Thyroid gland (tissue), 4 donors: ENCODE measurements around the gene MAP1B. TPM values are rescaled to one million over a fixed set of nuclear protein-coding genes. Genes with fewer than 3 reads are reported as not detected.

Experiments
- DNase-seq, 2 donors: peaks; one replicate each; pipeline ENCODE4 v3.0.0-alpha.2; 2019
- H3K27ac ChIP-seq, 3 donors: fragments of 200-600 bp; sonication (generic); 1 replicate in 2 of 3; 2 replicates in 1 of 3; pipeline ENCODE4 v1.5.1; 2016 to 2019; ENCODE audit warnings: mild to moderate bottlenecking in 1 of 3, moderate library complexity in 1 of 3
- H3K27me3 ChIP-seq: fragments of 200-600 bp; sonication (generic); one replicate; pipeline ENCODE4 v1.5.1; 2019
- H3K36me3 ChIP-seq, 2 donors: fragments of 200-600 bp; sonication (generic); one replicate each; pipeline ENCODE4 v1.5.1; 2016 to 2019
- H3K4me1 ChIP-seq, 2 donors: fragments of 200-600 bp; sonication (generic); one replicate each; pipeline ENCODE4 v1.5.1; 2017 to 2019
- H3K4me3 ChIP-seq, 3 donors: fragments of 200-600 bp; sonication (generic); replicated peaks in 1 of 3; 1 replicate in 2 of 3; 2 replicates in 1 of 3; pipeline ENCODE4 v1.5.1; 2016; ENCODE audit warnings: mild to moderate bottlenecking in 1 of 3
- H3K9me3 ChIP-seq: fragments of 200-600 bp; sonication (generic); one replicate; pipeline ENCODE4 v1.5.1; 2017
- POLR2A ChIP-seq, 2 donors: fragments of 450-650 bp; IDR thresholded peaks; one replicate each; pipeline ENCODE4 v1.6.1; 2017; ENCODE audit warnings: antibody characterized with exemption in 2 of 2, mild to moderate bottlenecking in 2 of 2, moderate library complexity in 1 of 2
- WGBS, 2 donors: methylation state at CpG; one replicate each; pipeline ENCODE4 v1.1.5; 2017; 5-methylcytosine and 5-hydroxymethylcytosine counted together
- intact Hi-C: fragments of 100-400 bp; cut with DNase I; formaldehyde crosslinking; loops from one replicate; pipeline ENCODE4 v1.15.1; 2023
- total RNA-seq, 4 donors: library from RNA; depleted of rRNA; stranded (reverse); fragments of >200 nt; gene quantifications; one replicate each; pipeline ENCODE4 v1.2.3, GENCODE V29; 2016
- TF ChIP-seq, protein P1 (sequence below), 6 experiments: fragments of 200-600 bp in 3 of 6; fragments of 450-650 bp in 3 of 6; sonication (generic) in 3 of 6; IDR thresholded peaks; one replicate each; pipeline ENCODE4 v1.5.1; 2016 to 2019; ENCODE audit warnings: antibody characterized with exemption in 6 of 6, mild to moderate bottlenecking in 2 of 6, inconsistent platforms in 1 of 6, moderate library complexity in 1 of 6

MAP1B gene
- total RNA-seq, 4 donors from 2014 or later, result 40.3 to 94.9 (median 56.3) TPM

DNA sequence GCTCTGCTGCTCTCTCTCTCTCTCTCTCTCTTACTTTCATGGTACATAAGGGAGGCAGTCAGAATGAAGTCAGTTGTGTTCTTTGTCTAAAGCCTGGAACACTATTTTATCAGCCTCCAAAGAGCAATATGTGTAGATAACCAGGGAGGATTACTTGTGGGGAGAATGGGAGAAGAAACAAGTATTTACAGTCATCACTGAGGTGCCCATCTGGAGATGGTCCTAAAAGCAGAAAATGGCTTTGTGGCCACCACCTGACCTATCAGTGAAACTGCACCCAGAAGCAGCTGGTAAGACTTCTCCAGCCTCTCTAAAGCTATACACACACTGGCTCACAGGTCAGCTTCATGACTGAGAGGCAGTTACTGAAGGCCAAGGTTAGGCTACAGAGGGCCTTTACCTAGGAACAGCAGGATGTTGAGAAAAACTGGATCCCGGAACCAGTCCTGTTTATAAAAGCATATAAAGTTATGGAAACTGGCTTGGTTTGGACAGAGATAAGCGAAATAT is 137.6 kb downstream of the MAP1B start:
- intact Hi-C loops, result no loop called here
- 75 to 84% methylated on average over 2 of the region's 2 CpGs for WGBS, 2 donors
- H3K36me3 ChIP-seq, result no peaks in the 10 kb centered on the region
- H3K4me3 ChIP-seq, result no peak overlapping the region
- no peak for DNase-seq
- TF ChIP-seq POLR2A (IDR thresholded peaks at IDR 0.05), result no peak
- TF ChIP-seq, protein P1, sequence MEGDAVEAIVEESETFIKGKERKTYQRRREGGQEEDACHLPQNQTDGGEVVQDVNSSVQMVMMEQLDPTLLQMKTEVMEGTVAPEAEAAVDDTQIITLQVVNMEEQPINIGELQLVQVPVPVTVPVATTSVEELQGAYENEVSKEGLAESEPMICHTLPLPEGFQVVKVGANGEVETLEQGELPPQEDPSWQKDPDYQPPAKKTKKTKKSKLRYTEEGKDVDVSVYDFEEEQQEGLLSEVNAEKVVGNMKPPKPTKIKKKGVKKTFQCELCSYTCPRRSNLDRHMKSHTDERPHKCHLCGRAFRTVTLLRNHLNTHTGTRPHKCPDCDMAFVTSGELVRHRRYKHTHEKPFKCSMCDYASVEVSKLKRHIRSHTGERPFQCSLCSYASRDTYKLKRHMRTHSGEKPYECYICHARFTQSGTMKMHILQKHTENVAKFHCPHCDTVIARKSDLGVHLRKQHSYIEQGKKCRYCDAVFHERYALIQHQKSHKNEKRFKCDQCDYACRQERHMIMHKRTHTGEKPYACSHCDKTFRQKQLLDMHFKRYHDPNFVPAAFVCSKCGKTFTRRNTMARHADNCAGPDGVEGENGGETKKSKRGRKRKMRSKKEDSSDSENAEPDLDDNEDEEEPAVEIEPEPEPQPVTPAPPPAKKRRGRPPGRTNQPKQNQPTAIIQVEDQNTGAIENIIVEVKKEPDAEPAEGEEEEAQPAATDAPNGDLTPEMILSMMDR (IDR thresholded peaks at IDR 0.05), result peak in 3 of 6 experiments; percentile 25 to 30 (median 26)
- H3K9me3 ChIP-seq, result no peaks in the 10 kb centered on the region
- peak overlapping the region in 1 of 3 donors; percentile 90 for H3K27ac ChIP-seq
- no peaks in the 10 kb centered on the region for H3K27me3 ChIP-seq
- H3K4me1 ChIP-seq, result peaks cover 37 to 62% of the 10 kb centered on the region in 2 donors

DNA sequence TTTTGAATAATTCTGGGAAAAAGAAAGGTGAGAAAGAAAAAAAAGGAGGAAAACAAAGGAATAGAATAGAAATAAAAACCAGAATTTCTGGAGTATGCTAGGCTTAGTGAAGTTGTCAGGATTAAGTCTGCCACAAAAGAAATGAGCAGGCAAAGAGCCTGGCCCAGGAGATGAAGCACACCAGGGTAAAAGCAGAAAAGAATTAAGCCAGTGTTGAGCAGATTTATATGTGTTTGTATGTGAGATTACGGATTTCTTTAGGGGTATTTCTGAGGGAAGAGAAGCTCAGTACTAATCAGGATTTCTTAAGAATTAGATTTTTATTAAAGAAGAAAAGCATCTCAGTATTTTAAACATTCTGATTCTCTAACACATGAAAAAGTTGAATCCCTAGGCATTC is 138.3 kb downstream of the MAP1B start:
- Histone ChIP-seq H3K27me3 (no peaks in the 10 kb centered on the region), H3K9me3 (no peaks in the 10 kb centered on the region), H3K4me3 (no peak overlapping the region), H3K4me1 (peaks cover 37 to 62% of the 10 kb centered on the region in 2 donors), H3K27ac (peak overlapping the region; percentile 28 to 90 (median 72)), H3K36me3 (no peaks in the 10 kb centered on the region)
- WGBS, 2 donors, result 90 to 92% methylated on average over 1 of the region's 1 CpG
- no peak for TF ChIP-seq POLR2A (IDR thresholded peaks at IDR 0.05)
- TF ChIP-seq, protein P1 (IDR thresholded peaks at IDR 0.05), result no peak
- DNase-seq, result no peak
- intact Hi-C loops, result no loop called here

DNA sequence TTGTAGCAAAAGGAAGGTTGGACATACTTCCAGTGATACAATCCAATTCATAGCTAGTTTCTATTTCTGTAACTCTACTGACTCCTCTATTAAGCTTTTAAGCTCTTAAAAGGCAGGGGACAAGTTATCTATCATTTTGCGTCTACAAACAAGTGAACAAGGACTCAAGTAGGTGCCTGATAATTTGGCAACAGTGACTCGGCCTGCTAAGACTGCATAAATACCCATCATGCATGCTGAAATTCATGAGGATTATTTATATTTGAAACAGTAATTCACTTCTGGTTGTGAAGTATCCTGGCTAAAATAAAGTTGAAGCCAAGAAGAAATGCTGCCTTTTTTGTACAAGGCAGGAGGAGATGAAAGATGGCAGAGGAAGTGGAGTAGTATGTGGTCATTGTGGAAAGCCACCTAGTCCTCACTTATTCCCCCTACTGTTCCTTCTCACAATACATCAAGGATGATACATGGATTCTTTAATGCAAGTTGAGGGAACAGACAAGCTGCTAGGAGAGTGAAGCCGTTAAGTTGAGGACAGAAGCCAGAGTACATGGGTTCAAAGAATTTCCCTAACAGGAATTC is 138.8 kb downstream of the MAP1B start:
- Histone ChIP-seq H3K4me1 (peaks cover 37 to 62% of the 10 kb centered on the region in 2 donors), H3K4me3 (no peak overlapping the region), H3K27me3 (no peaks in the 10 kb centered on the region), H3K9me3 (no peaks in the 10 kb centered on the region), H3K27ac (peak overlapping the region; percentile 28 to 90 (median 72)), H3K36me3 (no peaks in the 10 kb centered on the region)
- intact Hi-C loops, result no loop called here
- TF ChIP-seq, protein P1 (IDR thresholded peaks at IDR 0.05), result peak in 1 of 6 experiments; percentile 25
- no peak for TF ChIP-seq POLR2A (IDR thresholded peaks at IDR 0.05)
- 50 to 52% methylated on average over 3 of the region's 3 CpGs for WGBS, 2 donors
- no peak for DNase-seq

DNA sequence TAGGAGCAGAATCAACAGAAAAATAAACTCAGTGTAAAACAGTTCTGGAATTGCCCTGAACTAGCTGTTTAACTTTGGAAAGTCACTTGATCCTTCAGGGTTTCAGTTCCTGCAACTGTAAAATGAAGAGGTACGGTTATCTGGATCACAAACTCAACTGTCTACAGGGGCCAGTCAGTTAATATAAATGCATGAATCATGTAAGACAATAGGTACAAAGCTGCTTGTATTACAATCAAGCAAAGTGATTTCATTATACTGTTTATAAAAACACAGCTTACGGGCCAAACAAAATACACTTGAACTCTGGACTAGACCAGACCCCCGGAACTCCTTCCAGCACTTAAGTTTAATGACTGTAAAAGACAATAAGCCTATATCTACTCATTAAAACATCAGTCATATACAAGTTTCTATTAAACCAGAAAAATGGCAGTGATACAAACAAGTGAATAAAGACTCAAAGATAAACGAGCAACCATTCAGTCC is 139.7 kb downstream of the MAP1B start:
- peak in 1 of 2 donors; percentile 20 for TF ChIP-seq POLR2A (IDR thresholded peaks at IDR 0.05)
- TF ChIP-seq, protein P1 (IDR thresholded peaks at IDR 0.05), result no peak
- H3K9me3 ChIP-seq, result no peaks in the 10 kb centered on the region
- peaks cover 37 to 62% of the 10 kb centered on the region in 2 donors for H3K4me1 ChIP-seq
- WGBS, 2 donors, result 30 to 39% methylated on average over 4 of the region's 4 CpGs
- no peaks in the 10 kb centered on the region for H3K27me3 ChIP-seq
- peak overlapping the region; percentile 28 to 90 (median 72) for H3K27ac ChIP-seq
- H3K4me3 ChIP-seq, result no peak overlapping the region
- intact Hi-C loops, result no loop called here
- H3K36me3 ChIP-seq, result no peaks in the 10 kb centered on the region
- DNase-seq, result no peak

DNA sequence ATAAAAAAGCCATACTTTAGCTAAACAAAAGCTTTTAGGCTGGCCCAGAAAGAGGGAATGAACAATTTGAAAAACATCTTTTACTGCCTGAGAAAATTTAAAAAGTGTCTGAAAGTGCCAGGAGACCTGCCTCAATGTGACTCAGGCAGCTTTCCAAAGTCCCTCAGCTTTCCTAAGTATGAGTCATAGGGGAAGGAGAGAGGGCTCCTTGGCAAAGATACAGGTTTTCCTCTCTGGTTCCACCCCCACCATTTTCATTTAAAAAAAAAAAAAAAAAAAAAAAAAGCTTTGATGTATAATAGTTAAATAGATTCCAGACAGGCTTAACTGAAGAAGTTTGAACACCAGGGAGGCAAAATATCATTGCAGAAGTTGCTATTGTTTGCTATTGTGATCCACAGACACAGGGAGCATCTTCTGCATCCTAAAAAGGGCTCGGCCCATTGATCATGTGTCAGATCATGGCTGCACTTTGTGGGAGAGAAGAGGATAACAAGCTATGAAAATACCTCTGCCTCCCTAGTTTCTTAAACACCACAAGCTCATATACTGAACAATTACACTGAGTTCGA is 141.2 kb downstream of the MAP1B start:
- DNase-seq, result peak; percentile 72

More for the DNA sequence above, 141.2 kb downstream of the MAP1B start:
- no peak overlapping the region for H3K4me3 ChIP-seq
- H3K36me3 ChIP-seq, result no peaks in the 10 kb centered on the region
- TF ChIP-seq POLR2A (IDR thresholded peaks at IDR 0.05), result no peak
- TF ChIP-seq, protein P1 (IDR thresholded peaks at IDR 0.05), result no peak
- no peaks in the 10 kb centered on the region for H3K27me3 ChIP-seq
- H3K9me3 ChIP-seq, result no peaks in the 10 kb centered on the region
- 65 to 72% methylated on average over 2 of the region's 2 CpGs for WGBS, 2 donors
- intact Hi-C loops, result no loop called here
- H3K27ac ChIP-seq, result peak overlapping the region; percentile 50 to 90 (median 72)
- H3K4me1 ChIP-seq, result peaks cover 44 to 63% of the 10 kb centered on the region in 2 donors
